Measurements from ENCODE around the gene TRABD2B.

Gene TRABD2B

DNA sequence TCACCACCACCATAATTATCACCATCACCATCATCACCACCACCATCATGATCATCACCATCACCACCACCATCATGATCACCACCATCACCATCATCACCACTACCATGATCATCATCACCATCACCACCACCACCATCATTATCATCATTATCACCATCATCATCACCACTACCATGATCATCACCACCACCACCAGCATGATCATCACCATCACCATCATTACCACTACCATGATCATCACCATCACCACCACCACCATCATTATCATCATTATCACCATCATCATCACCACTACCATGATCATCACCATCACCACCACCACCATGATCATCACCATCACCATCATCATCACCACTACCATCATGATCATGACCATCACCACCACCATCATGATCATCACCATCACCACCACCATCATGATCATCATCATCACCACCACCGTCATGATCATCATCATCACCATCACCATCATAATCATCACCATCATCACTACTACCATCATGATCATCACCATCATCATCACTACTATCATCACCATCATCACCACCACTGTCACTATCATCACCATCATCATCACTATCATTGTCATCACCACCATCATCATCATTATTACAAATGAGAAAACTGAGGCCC is 60.2 kb downstream of the TRABD2B start:
- DNase-seq (ENCODE audit: low read depth in 2 of 2): no peak

DNA sequence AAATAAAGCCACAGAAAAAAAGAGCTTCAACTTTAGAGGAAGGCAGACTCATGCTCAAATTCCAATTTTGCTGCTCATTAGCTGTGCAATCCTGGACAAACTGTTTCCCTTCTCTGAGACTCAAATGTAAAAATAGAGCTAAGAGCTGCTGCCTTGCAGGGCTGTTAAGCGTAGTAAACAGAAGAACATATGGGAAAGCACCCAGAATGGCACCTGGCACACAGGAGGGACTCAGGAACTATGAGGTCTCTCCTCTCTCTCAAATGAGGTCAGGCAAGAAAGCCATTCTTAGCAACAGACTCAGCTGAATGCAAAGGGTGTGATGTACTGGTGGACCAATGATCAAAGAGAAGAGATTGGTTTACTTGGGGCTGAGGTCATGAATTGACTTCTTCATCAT is 61.3 kb downstream of the TRABD2B start:
- DNase-seq (ENCODE audit: low read depth in 2 of 2): no peak

DNA sequence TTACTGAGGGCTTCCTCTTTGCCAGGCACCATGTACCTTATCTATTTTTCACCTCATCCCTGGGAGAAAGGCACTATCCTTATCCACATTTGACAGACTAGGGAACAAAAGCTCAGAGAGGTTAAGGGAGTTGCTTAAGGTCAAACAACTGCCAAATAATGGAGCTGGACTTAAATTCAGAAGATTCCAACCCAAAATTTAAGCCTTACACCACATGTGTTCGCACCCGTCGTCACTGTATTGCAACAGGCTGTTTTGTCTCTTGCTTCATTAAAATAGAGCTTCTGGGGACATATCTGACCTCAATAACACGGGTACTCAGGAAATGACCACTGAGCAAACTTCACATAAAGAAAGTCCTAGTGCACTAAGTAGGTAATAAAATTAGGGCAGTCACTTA is 62.0 kb downstream of the TRABD2B start:
- DNase-seq (ENCODE audit: low read depth in 2 of 2): no peak

DNA sequence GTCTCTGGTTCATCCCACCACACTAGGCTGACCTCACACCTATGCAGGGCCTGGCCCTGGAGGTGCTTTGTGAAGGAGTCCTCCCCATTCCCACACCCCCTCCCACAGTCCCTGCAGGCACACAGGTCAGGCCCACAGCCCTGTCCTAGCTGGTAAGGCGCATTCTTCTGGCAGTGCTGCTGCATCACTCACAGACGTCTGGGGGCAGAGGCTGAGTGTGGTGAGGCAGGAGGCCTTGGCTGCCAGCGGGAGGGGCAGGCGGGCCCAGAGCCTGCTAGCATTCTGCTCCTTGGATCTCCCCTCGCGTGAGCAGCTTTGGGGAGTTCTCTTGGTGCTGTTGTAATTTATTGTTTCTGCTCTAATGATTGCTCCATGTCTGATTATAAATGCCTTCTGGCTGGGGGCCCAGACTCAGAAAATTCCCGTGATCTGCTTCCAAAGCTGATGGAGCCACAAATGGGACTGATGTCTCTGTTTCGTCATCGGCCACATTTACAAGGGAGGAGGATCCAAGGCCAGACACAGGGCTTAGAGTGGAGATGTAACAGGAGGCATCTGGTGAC is 62.9 kb downstream of the TRABD2B start:
- DNase-seq (ENCODE audit: low read depth in 2 of 2): no peak

DNA sequence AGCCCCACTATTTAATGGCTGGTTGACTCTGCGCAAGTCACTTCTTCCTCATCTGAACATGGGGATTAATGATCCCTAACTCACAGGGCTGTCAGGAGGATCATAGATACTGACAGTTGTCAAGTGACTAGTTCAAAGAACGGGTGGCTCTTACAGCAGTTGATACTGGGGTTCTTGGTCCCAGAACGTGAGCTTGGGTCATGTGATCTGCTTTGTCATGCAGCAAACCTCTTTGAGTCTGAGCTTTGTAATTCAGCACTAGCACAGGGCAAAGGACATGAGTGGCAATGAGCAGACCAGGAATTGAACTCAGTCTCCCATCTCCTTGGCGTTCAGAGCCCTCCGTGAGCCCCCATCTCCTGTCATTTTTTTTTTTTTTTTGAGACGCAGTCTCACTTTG is 64.4 kb downstream of the TRABD2B start:
- no peak for DNase-seq (ENCODE audit: low read depth in 2 of 2)

DNA sequence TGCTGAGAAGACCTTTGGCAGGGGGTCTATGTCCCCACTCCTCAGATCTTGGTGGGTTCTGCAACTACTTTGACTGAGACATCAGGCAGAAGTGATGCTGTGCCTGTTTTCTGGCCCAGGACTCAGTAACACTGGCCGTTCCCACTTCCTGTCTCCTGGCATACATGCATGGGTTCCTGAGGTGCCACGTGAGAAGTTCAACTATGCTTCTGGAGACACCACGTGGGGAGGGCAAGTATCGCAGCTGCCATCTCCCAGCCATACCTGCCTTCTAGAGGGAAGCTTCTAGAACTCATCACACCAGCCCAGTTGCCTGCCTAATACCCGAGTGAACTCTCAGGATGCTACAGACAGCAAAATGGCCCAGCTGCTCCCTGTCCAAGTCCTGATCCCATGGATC is 65.8 kb downstream of the TRABD2B start:
- DNase-seq (ENCODE audit: low read depth in 2 of 2): no peak

DNA sequence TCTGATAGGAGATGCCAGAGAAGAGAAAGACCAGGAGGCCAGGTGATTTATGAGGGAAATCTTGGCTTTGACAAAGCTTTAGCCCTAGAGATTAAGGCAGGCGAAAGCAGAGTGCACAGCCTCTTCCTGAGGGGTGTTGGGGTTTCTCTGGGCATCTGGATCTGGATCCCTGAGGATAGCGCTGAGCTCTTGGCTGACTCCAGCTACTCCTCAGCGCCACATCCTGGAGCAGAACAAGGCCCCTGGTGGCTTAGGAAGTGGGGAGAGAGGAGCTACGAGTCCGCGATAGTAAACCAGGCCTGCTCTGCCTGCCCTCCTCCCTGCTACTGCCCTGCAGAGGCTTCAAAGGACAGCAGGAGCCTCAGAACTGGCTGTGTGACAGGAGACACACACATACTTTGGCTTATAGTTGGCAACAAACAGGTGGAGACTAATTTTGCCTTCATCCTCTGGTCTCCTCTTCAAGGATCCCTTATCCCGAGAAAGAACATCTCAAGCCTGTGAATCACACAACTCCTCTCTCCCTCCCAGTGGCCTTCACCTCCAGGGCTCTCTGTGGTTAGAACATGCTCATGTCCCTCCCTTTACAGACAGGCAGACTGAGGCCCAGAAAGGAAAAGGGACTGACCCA is 66.9 kb downstream of the TRABD2B start:
- DNase-seq (ENCODE audit: low read depth in 2 of 2): no peak

DNA sequence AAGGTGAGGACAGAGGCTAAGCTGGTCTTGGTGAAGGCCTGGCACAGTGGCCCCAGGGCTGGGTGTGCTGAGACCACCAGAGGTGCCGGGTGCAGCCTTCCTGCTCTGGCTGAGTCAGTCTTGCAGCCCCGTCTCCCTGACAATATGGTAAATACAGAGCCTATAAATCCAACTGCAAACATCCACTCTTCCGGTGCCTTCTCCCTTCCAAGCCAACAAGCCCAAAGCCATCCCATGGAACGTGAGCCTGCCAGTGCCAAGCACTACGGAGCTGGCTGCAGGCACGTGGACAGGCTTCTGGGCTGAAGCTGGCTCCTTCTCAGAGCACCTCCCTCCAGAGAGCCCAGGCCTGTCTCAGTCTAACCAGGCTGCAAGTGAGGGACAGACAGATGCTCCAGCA is 70.0 kb downstream of the TRABD2B start:
- no peak for DNase-seq (ENCODE audit: low read depth in 2 of 2)

DNA sequence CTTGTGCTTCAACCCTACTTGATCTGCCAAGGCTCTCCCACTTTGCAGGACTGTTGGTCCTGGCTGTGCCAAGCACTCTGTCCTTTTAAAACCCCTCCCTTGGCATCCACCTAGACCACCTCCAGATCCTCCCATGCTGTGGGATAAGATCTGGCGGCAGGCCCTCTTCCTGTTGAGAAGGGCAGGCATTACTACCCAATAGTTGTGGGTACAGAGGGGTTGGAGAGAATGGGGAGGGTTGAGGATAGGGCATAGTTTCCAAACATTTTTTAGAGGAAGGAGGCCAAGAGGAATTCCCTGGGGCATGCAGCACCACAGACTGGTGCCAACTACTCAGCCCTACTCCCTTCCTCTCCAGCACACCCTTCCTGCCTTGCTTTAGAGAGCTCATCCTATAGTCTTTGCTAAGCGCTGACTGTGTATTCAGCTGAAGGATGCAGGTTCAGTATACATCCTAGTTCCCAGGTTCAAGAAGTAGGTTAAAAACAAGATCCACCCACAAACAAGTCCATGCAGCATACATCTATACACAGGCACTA is 70.7 kb downstream of the TRABD2B start:
- DNase-seq (ENCODE audit: low read depth in 2 of 2): no peak

DNA sequence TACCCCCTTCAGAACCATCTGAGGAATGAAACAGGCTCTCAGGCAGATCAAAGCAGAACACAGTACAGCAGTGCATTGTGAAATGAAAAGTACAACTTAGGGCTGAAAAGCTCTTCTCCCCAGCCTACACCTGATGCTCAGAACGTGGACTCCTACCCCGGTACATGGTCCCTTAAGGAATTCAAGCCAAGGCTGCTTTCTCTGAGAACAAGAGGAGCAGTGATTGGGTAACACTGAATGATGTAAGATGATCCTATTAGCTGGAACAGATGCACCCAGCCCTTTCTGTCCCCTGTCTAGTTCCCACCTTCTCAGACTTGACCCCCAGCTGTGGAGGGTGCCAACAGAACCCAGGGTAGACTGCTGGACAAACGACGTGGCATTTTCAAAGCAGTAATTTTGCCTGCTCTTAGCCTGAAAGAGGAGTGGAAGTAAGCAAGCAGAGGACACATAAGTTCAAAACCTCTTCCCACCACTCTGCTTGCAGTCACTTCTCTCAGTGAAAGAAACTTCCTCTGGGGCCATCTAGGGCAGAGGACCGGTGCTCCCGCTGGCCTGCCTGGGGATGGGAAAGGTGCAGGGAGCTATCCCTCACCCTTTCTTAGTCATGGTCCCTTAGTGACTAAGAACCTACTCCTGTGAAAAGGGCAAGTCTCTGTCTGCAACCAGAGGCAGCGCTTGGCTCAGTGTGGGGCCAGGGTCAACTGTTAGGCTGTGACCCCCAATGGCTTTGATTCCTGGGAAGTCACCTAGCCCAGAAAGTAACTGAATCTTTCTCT is 72.7 kb downstream of the TRABD2B start:
- no peak for DNase-seq (ENCODE audit: low read depth in 2 of 2)

DNA sequence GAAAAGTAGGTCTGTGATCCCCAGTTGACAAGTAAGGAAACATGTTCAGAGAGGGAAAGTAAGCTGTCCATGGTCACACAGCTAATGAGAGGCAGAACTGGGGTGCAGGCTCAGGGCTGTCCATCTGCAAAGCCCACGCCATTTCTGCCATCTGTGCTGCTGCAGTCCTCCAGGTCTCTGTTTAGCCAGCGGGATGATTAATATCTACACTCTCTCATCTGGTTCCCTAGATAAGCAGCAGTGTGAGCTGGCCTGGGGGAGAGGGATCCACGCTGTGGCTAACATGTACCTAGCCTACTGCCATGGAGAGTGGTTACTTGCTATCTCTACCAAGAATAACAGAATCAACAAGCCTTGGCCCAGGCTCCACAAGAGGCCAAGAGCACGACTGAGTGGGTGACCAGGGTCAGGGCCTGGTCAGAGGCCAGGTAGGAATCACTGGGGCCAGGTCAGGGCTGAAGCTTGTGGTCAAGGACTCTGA is 75.2 kb downstream of the TRABD2B start:
- no peak for DNase-seq (ENCODE audit: low read depth in 2 of 2)

DNA sequence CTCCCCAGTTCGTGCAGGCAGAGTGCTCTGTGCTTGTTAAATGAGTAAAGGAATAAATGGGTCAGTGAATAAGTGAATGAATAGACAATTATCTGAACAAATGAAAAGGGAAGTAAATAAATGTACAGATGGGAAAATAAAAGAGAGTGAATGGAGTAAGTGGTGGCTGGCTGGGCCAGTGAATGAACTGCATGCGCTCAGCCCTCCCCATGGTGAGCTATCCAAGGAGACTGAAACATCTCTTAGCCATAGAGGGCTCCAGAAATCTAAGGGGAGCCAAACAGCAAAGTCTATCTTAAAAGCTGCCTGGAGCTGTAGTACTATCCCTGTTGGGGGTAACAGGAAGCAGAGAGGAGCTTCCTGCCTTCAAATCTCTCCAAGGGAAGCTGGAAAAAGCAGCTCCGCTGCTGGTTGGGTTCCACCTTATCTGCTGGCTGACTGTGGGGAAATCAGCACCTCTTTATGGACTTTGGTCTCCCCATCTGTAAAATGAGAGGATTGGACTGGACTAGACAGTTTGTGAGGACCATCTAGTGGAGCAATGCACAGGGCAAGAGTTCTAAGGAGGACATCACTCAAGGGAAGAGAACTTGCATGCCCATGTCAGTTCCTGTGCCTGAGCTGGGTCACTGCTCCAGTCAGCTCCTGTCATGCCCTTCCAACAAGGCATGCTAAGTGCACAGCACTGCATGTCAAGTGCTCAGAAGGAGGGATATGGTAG is 77.9 kb downstream of the TRABD2B start:
- no peak for DNase-seq (ENCODE audit: low read depth in 2 of 2)

DNA sequence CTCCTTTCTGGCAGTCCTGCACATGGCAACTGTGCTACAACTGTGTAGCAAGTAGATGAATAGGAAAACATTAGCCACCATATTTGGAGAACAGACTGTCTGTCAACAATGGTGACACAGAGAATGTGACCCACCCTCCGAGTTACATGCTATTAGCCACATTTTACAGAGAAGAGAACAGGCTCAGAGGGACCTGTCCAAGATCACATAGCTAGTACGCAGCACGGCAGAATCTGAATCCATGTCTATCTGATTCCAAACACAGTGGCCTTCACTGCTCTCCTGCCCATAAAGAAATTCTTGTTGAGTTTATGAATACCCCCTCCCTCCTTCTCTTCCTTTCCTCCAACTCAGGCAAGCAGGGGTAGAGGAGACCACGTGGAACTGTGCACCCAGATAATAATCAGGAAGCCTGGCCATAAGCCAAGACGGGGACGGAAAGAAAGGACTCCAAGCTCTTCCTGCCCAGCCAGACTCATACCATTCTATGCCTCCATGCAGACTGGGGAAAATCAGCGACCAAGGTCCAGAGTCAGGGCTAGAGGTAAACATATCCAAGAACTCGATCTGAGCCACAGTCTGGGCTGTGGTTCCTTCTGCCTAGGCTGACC is 78.8 kb downstream of the TRABD2B start:
- DNase-seq (ENCODE audit: low read depth in 2 of 2): no peak

DNA sequence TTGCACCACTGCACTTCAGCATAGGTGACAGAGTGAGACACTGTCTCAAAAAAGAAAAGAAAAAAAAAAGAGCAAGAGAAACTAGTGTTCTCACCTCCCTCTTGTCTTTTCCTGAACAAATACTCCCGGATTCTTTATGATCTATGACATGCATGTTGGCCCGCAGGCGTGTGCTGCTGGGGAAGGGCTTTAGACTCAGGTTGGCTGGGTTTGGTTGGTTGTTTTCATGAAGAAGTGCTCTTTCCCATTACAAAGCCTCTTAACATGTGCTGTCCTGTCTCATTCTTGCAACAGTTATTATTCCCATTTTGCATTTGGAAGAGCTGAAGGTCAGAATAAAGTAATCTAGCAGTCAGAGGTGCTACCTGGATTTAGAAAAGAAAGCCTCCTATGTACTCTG is 79.5 kb downstream of the TRABD2B start:
- no peak for DNase-seq (ENCODE audit: low read depth in 2 of 2)

DNA sequence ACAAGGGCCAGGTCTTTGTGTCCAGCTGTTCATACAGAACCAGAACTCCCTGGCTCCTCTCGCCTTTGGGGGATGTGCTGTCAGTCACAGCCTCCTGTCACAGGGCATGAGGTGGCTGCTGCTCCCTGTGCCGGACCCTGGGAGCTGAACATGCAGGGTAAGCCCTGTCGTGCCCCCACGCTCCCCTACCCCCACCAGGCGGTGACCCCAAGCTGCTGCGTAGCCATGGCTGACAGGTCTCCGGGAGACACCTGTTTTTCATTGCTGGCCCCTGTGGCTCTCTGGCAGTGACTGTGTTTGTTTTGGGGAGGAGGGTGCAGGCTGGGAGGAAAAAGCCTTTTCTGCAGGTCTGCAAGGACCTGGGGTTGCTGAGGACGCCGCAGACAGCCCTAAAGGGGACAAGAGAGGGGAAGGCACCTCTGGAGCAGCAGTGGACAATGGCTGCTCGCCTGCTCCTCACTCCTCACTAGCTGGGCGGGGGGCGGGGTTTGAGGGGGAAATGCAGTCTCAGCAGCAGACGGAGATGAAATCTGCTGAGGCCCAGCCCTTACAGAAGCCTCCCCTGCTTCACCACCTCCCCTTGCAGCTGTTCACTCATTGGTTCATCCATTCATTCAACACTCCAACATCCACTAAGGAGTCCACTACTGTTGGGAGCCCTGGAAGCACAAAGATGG is 81.4 kb downstream of the TRABD2B start:
- no peak for DNase-seq (ENCODE audit: low read depth in 2 of 2)

DNA sequence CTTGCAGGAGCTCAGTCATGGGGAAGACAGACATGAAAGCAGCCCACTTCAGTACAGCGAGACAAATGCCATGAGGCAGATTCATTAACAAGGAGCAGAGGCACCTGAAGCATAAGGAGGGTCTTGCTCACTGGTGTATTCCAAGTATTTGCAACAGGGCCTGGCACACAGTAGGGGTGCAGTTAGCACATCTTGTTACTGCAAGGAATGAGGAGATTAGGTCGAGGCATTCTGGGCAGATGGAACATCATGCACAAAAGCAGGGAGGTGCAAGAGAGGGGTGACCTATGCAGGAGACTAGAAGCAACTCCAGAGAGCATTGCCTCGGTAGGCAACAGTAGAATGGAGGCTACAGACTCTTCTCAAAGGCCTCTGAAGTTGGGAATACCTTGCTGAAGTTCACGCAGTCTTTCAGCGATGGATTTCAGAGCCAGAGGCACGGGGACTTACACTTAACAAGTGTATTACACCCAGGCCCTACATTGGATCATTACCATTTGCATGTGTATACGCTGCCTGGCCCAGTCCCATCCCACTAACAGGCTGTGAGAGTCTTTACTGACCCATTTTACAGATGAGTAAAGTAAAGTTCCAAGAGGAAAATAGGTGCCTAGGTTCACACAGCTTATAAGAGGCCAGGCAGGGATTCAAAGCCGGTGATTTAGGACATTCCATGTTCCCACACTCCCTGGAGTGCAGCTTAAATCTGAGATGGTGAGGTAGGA is 82.1 kb downstream of the TRABD2B start:
- no peak for DNase-seq (ENCODE audit: low read depth in 2 of 2)

DNA sequence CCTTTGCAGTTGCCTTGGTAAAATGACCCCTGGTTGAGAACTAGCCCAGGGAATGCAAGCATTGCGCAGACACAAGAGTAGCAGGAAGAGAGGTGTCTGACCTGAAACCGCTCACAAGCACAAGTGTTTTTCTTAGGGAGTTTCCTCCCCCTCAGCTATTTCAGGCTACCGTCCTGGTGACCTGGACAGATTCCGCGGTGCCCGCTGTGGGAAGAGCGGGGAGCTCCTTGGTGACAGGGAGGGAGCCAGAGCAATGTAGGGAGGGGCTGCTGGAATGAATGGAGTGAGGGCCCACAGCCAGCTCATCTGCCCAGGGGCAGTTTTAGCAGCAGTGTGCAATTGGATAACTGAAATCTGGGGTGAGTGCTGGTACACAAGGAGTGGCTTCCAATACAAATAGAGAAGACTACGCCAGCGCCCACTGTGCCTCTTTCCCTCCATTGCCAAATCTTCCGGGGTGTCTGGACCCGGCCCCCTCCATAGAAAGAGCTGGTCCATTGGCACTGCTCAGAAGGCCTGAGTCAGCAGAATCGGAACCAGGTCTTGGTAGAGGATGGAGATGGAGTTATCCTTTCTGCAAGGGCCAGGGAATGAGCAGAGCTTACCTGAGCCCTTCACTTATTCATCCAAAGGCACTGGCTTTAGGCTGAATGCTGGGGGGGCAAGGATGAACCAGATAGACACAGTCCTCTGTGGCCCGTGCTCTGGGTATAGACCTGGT is 82.8 kb downstream of the TRABD2B start:
- no peak for DNase-seq (ENCODE audit: low read depth in 2 of 2)

DNA sequence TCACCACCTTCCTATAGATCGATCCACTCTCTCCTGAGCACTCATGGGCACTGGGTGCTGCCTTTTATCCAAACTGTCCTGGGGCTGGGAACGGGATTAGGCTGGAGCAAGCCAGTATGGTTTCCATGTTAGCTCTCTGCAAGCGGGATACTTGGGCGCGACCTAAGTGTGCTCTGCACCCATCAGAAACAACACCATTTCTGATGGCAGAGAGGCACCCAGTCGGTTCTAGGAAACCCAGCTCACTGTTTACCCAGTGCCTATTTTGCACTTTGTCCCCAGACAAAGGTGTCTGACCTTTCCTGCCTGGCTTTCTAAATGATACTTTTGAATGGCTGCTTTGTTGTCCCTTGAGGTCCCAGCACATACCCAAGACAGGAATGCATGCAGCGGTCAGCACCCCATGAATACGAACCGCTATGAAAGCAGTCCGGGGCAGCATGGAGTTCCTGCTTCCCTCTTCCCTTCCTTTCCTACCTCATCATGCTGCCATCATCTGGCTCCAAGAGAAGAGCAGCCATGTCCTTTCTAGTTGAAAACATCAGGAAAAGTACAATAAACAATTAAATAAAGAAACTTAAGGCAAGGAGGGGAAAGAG is 83.9 kb downstream of the TRABD2B start:
- no peak for DNase-seq (ENCODE audit: low read depth in 2 of 2)

DNA sequence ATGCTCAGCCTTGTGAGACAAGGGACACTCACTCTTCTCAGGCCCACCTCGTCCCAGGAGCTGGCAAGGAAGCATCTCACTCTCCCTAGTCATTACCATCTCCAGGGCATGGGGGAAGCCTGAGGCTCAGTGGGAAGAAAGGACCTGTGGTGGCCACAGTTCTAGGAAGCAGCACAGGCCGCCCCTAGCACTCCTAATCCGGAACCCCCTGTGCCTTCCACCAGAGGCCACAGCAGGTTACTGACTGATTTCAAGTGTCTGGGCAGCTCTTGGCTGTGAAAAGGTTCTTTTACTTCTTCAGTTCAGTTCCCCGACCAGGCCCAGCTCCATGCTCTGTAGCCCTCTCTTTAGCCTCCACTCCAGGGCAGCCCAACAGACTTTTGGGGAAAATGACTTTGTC is 84.4 kb downstream of the TRABD2B start:
- DNase-seq (ENCODE audit: low read depth in 2 of 2): no peak

Measured in stimulated activated CD8-positive, alpha-beta memory T cell treated with anti-CD3 and anti-CD28 coated beads, Interleukin-7, amount 100 ng/mL, for 4 hours (primary cell).